ENCODE measurements around the gene ABCB10.

The ABCB10 gene

GRCh38 chr1:229553621-229554130 is 4.8 kb downstream of the ABCB10 start:
- Histone ChIP-seq H3K27me3 (ENCODE audit: low read depth, low read length) (no peaks in the 10 kb centered on the region), H3K4me1 (ENCODE audit: control insufficient read depth in 1 of 2, insufficient read depth in 2 of 2, low read length in 2 of 2) (peaks cover 6 to 33% of the 10 kb centered on the region in 2 donors), H3K36me3 (ENCODE audit: control insufficient read depth in 1 of 2, insufficient read depth in 2 of 2, low read length in 2 of 2) (peaks cover 0 to 4% of the 10 kb centered on the region in 2 donors), H3K9me3 (ENCODE audit: control insufficient read depth in 1 of 2, low read length in 2 of 2) (no peaks in the 10 kb centered on the region), H3K27ac (ENCODE audit: low read length) (no peak overlapping the region), H3K4me3 (ENCODE audit: low read depth in 1 of 2, low read length in 2 of 2) (no peak overlapping the region)

DNA sequence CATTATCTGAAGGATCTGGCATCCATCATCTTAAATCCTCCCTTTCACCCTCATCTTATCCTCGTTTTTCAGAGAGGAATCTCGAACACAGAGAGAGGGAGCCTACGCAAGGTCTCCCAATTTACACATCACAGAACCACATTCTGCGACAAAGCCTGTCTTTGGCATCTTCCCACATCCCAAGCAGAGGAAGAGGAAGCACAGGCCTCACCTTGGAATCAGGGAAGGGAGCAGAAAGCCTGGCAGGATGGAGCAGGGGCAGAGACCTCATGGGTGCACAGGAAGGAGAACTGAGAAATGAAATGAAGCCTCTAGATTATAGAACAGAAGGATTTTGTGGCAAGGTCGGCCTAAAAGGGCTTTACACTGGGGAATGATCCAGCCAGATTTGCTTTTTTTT is 5.8 kb downstream of the ABCB10 start:
- no peak overlapping the region for H3K27ac ChIP-seq (ENCODE audit: low read length)
- H3K36me3 ChIP-seq (ENCODE audit: control insufficient read depth in 1 of 2, insufficient read depth in 2 of 2, low read length in 2 of 2): peaks cover 0 to 4% of the 10 kb centered on the region in 2 donors
- H3K4me1 ChIP-seq (ENCODE audit: control insufficient read depth in 1 of 2, insufficient read depth in 2 of 2, low read length in 2 of 2): peaks cover 6 to 33% of the 10 kb centered on the region in 2 donors
- no peaks in the 10 kb centered on the region for H3K9me3 ChIP-seq (ENCODE audit: control insufficient read depth in 1 of 2, low read length in 2 of 2)
- no peaks in the 10 kb centered on the region for H3K27me3 ChIP-seq (ENCODE audit: low read depth, low read length)
- no peak overlapping the region for H3K4me3 ChIP-seq (ENCODE audit: low read depth in 1 of 2, low read length in 2 of 2)

- peaks cover 0 to 17% of the 10 kb centered on the region in 2 donors for H3K4me1 ChIP-seq (ENCODE audit: control insufficient read depth in 1 of 2, insufficient read depth in 2 of 2, low read length in 2 of 2)
- H3K4me3 ChIP-seq (ENCODE audit: low read depth in 1 of 2, low read length in 2 of 2): no peak overlapping the region
- no peaks in the 10 kb centered on the region for H3K9me3 ChIP-seq (ENCODE audit: control insufficient read depth in 1 of 2, low read length in 2 of 2)
- peaks cover 4 to 15% of the 10 kb centered on the region in 2 donors for H3K36me3 ChIP-seq (ENCODE audit: control insufficient read depth in 1 of 2, insufficient read depth in 2 of 2, low read length in 2 of 2)
- no peaks in the 10 kb centered on the region for H3K27me3 ChIP-seq (ENCODE audit: low read depth, low read length)
- H3K27ac ChIP-seq (ENCODE audit: low read length): no peak overlapping the region
Observed at GRCh38 chr1:229550812-229551567, 7.5 kb downstream of the ABCB10 start.

DNA sequence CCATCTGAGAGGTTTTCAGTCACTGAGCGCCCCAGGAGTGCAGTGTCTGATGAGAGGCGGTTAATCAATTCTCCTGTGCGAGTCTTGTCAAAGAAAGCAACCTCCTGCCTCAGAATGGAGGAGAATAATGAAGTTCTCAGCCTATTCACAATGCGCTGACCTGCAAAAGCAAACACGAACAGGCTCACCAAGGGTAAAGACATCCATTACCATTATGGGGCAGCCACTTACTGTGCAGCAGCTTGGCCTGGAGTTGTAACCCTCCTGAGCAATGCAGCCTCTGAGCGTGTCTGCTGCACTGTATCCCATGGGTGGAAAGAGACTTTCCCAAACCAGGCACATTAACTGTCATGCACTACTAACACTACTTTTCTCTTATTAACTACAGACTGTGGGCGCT is 11.0 kb downstream of the ABCB10 start:
- Histone ChIP-seq H3K27ac (ENCODE audit: low read length) (no peak overlapping the region), H3K27me3 (ENCODE audit: low read depth, low read length) (no peaks in the 10 kb centered on the region), H3K36me3 (ENCODE audit: control insufficient read depth in 1 of 2, insufficient read depth in 2 of 2, low read length in 2 of 2) (peaks cover 14 to 30% of the 10 kb centered on the region in 2 donors), H3K4me3 (ENCODE audit: low read depth in 1 of 2, low read length in 2 of 2) (no peak overlapping the region), H3K4me1 (ENCODE audit: control insufficient read depth in 1 of 2, insufficient read depth in 2 of 2, low read length in 2 of 2) (peaks cover 0 to 4% of the 10 kb centered on the region in 2 donors), H3K9me3 (ENCODE audit: control insufficient read depth in 1 of 2, low read length in 2 of 2) (no peaks in the 10 kb centered on the region)

DNA sequence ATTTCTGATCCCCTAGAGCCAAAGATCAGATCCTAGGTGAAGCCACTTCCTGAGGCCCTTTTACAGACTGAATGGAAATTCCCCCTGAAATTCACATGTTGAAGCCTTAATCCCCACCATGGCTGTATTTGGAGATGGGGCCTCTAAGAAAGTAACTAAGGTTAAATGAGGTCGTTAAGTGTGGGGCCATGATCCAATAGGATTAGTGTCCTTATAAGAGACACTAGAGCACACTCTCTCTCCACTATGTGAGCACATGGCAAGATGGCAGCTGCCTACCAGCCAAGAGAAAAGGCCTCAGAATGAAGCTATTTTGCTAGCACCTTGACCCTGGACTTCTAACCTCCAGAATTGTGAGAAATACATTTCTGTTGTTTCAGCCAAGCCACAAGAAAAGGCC is 13.9 kb downstream of the ABCB10 start:
- no peak overlapping the region for H3K27ac ChIP-seq (ENCODE audit: low read length)
- H3K36me3 ChIP-seq (ENCODE audit: control insufficient read depth in 1 of 2, insufficient read depth in 2 of 2, low read length in 2 of 2): peaks cover 24 to 51% of the 10 kb centered on the region in 2 donors
- no peak overlapping the region for H3K4me3 ChIP-seq (ENCODE audit: low read depth in 1 of 2, low read length in 2 of 2)
- H3K9me3 ChIP-seq (ENCODE audit: control insufficient read depth in 1 of 2, low read length in 2 of 2): no peaks in the 10 kb centered on the region
- no peaks in the 10 kb centered on the region for H3K4me1 ChIP-seq (ENCODE audit: control insufficient read depth in 1 of 2, insufficient read depth in 2 of 2, low read length in 2 of 2)
- no peaks in the 10 kb centered on the region for H3K27me3 ChIP-seq (ENCODE audit: low read depth, low read length)

GRCh38 chr1:229539863-229540506 is 18.5 kb downstream of the ABCB10 start:
- Histone ChIP-seq H3K36me3 (ENCODE audit: control insufficient read depth in 1 of 2, insufficient read depth in 2 of 2, low read length in 2 of 2) (peaks cover 34 to 67% of the 10 kb centered on the region in 2 donors), H3K27me3 (ENCODE audit: low read depth, low read length) (no peaks in the 10 kb centered on the region), H3K4me3 (ENCODE audit: low read depth in 1 of 2, low read length in 2 of 2) (no peak overlapping the region), H3K4me1 (ENCODE audit: control insufficient read depth in 1 of 2, insufficient read depth in 2 of 2, low read length in 2 of 2) (no peaks in the 10 kb centered on the region), H3K27ac (ENCODE audit: low read length) (no peak overlapping the region), H3K9me3 (ENCODE audit: control insufficient read depth in 1 of 2, low read length in 2 of 2) (no peaks in the 10 kb centered on the region)

GRCh38 chr1:229538945-229539344 is 19.6 kb downstream of the ABCB10 start:
- H3K9me3 ChIP-seq (ENCODE audit: control insufficient read depth in 1 of 2, low read length in 2 of 2): no peaks in the 10 kb centered on the region
- H3K4me1 ChIP-seq (ENCODE audit: control insufficient read depth in 1 of 2, insufficient read depth in 2 of 2, low read length in 2 of 2): no peaks in the 10 kb centered on the region
- H3K27ac ChIP-seq (ENCODE audit: low read length): no peak overlapping the region
- H3K4me3 ChIP-seq (ENCODE audit: low read depth in 1 of 2, low read length in 2 of 2): no peak overlapping the region
- peaks cover 28 to 58% of the 10 kb centered on the region in 2 donors for H3K36me3 ChIP-seq (ENCODE audit: control insufficient read depth in 1 of 2, insufficient read depth in 2 of 2, low read length in 2 of 2)
- no peaks in the 10 kb centered on the region for H3K27me3 ChIP-seq (ENCODE audit: low read depth, low read length)

DNA sequence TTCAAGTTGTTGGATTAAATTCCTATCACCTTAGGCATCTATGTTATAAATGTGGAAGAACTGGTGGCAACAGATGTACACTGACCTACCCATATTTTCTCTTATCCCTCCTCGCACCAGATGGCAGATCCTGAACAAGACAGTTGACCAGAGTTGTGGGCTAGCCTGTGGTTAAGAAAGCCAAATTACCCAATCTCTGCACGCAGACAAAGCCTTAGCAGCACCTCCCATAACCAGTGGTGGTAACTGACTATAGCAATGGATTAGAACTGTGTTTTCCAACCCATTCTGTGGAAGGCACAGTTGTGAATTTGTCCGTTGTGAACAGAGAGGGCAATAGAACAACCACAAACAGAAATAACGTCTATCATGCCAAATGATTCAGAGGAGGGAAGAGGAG is 20.6 kb downstream of the ABCB10 start:
- H3K27me3 ChIP-seq (ENCODE audit: low read depth, low read length): no peaks in the 10 kb centered on the region
- H3K36me3 ChIP-seq (ENCODE audit: control insufficient read depth in 1 of 2, insufficient read depth in 2 of 2, low read length in 2 of 2): peaks cover 28 to 52% of the 10 kb centered on the region in 2 donors
- H3K27ac ChIP-seq (ENCODE audit: low read length): no peak overlapping the region
- H3K9me3 ChIP-seq (ENCODE audit: control insufficient read depth in 1 of 2, low read length in 2 of 2): no peaks in the 10 kb centered on the region
- H3K4me1 ChIP-seq (ENCODE audit: control insufficient read depth in 1 of 2, insufficient read depth in 2 of 2, low read length in 2 of 2): no peaks in the 10 kb centered on the region
- no peak overlapping the region for H3K4me3 ChIP-seq (ENCODE audit: low read depth in 1 of 2, low read length in 2 of 2)

DNA sequence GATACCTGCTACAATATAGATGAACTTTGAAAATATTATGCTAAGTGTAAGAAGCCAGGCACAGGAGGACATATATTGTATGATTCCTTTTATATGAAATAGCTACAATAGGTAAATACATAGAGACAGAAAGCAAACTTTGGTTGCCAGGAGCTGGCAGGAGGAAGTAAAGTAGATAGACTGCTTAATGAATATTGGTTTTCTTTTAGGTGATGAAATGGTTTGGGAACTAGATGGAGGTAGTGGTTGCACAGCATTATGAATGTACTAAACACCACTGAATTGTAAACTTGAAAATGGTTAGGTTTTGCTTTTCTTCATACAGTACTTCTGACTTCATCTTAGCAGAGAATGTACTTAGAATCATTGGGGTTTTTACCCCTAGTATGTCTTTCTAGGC is 21.5 kb downstream of the ABCB10 start:
- Histone ChIP-seq H3K27me3 (ENCODE audit: low read depth, low read length) (no peaks in the 10 kb centered on the region), H3K4me3 (ENCODE audit: low read depth in 1 of 2, low read length in 2 of 2) (no peak overlapping the region), H3K4me1 (ENCODE audit: control insufficient read depth in 1 of 2, insufficient read depth in 2 of 2, low read length in 2 of 2) (no peaks in the 10 kb centered on the region), H3K9me3 (ENCODE audit: control insufficient read depth in 1 of 2, low read length in 2 of 2) (no peaks in the 10 kb centered on the region), H3K27ac (ENCODE audit: low read length) (no peak overlapping the region), H3K36me3 (ENCODE audit: control insufficient read depth in 1 of 2, insufficient read depth in 2 of 2, low read length in 2 of 2) (peaks cover 28 to 48% of the 10 kb centered on the region in 2 donors)

GRCh38 chr1:229535230-229535629 is 23.3 kb downstream of the ABCB10 start:
- peaks cover 31 to 51% of the 10 kb centered on the region in 2 donors for H3K36me3 ChIP-seq (ENCODE audit: control insufficient read depth in 1 of 2, insufficient read depth in 2 of 2, low read length in 2 of 2)
- no peak overlapping the region for H3K27ac ChIP-seq (ENCODE audit: low read length)

DNA sequence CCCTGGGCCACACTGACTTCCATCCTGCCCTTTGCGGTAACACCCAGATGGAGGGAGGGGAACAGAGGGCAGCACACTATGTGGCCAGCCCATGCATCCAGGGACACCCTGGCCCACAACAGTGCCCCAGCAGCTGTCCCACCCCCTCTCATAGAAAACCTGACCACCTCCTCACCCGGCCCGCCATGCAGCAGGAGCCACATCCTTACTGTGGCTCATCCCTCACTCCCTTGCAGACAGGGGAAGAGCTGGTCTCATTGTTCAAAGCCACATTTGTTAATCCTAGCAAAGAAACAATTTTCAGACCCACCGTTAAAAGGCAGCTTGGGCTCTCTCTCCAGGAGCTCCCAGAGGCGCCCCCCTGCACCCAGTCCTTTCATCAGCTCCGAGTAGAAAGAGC is 27.2 kb downstream of the ABCB10 start:
- H3K27me3 ChIP-seq (ENCODE audit: low read depth, low read length): no peaks in the 10 kb centered on the region
- no peaks in the 10 kb centered on the region for H3K9me3 ChIP-seq (ENCODE audit: control insufficient read depth in 1 of 2, low read length in 2 of 2)
- no peaks in the 10 kb centered on the region for H3K4me1 ChIP-seq (ENCODE audit: control insufficient read depth in 1 of 2, insufficient read depth in 2 of 2, low read length in 2 of 2)
- H3K27ac ChIP-seq (ENCODE audit: low read length): no peak overlapping the region
- no peak overlapping the region for H3K4me3 ChIP-seq (ENCODE audit: low read depth in 1 of 2, low read length in 2 of 2)
- H3K36me3 ChIP-seq (ENCODE audit: control insufficient read depth in 1 of 2, insufficient read depth in 2 of 2, low read length in 2 of 2): peaks cover 30 to 54% of the 10 kb centered on the region in 2 donors

More at GRCh38 chr1:229535230-229535629, 23.3 kb downstream of the ABCB10 start:
- Histone ChIP-seq H3K4me3 (ENCODE audit: low read depth in 1 of 2, low read length in 2 of 2) (no peak overlapping the region), H3K4me1 (ENCODE audit: control insufficient read depth in 1 of 2, insufficient read depth in 2 of 2, low read length in 2 of 2) (no peaks in the 10 kb centered on the region), H3K9me3 (ENCODE audit: control insufficient read depth in 1 of 2, low read length in 2 of 2) (no peaks in the 10 kb centered on the region), H3K27me3 (ENCODE audit: low read depth, low read length) (no peaks in the 10 kb centered on the region)

All from muscle layer of duodenum (tissue), 2 donors.